HG02678 (cell line): Measurements from ENCODE around the gene SFMBT1.

Experiments used
- ATAC-seq: cut with Tn5 transposase; IDR thresholded peaks from one replicate; pipeline ENCODE4 v1.9.1; 2021; ENCODE audit warnings: mild to moderate bottlenecking, moderate library complexity; ENCODE audit not compliant: unreplicated experiment

SFMBT1 gene

DNA sequence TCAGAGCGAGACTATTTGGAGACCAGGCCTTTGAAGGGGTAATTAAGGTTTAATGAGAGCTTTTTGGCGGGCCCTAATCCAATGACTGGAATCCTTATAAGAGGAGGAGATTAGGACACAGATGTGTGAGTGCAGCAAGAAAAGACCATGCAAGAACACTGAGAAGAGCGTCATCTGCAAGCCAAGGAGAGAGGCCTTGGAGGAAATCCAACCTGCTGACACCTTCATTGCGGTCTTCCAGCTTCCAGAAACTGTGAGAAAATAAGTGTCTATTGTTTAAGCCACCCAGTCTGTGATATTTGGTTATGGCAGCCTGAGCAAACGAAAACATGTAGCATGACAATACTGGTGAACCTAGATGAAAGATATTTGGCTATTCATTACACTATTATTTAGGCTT lies 188.0 kb downstream of the SFMBT1 start:
- no peak for ATAC-seq

DNA sequence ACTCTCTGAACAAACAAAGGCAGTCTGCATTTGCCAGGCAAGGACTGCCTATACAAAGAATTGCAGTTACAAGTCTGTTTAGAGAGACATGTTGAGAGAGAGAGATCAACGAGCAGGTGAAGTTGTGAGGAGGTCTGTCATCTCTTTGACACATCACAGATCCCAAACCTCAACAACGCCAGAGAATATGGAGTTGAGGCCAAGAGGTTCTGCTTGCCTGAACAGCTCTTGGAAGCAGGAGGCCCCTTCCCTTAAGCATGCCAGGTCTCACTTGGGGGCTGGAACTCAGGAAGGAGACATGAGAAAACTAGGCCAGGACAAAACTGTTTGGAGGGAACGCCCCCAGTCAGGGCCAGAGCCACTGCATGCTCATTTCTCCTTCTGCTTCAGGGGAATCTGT lies 188.7 kb downstream of the SFMBT1 start:
- no peak for ATAC-seq

DNA sequence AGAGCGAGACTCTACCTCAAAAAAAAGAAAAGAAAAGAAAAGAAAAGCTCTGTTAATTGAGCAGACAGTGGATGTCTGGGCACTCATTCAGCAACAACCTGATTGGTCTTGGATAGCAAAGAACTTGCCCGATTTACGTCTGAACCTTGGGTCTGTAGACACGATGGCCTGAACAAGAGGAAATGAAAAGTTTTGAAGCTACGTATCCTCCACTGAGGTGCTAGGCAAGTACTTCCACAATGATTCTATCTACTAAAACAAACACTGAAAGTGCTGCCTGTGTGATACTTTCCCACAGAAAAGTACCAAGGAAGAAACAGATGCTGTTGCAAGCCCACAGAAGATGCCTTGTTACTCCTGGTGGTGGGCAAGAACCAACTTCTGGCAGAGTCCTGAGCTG lies 189.2 kb downstream of the SFMBT1 start:
- no peak for ATAC-seq

DNA sequence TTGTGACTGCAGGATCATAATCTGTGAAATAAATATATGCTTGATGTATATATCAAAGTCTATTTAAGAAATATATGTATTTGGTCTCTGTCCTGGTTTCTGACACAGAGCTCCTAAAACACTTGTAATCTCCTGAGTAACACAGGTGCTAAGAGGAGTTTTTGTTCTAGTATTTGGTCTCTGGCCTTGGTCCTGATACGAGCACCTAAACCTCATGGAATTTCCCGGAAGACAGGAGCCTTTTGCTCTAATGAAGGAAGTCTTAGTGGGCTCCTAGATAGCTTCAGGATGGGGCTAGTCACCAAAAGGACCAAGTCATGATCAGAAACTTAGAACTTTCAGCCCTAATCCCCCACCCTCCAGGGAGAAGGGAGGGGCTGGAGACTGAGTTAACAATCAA lies 191.9 kb downstream of the SFMBT1 start:
- ATAC-seq: no peak
